GM23338 (cell line): ENCODE data around the gene SUPV3L1.

Experiments
- CREB1 ChIP-seq: fragments of 250-450 bp; sonication (Bioruptor Pico); IDR thresholded peaks from 2 replicates; pipeline ENCODE4 v1.5.0; 2020; ENCODE audit warnings: low read depth, mild to moderate bottlenecking, moderate library complexity
- CTCF ChIP-seq, 2 experiments: fragments of 200-600 bp in 1 of 2; sonication (generic) in 1 of 2; conservative IDR thresholded peaks; 2 replicates each; pipeline versions ENCODE4 v1.5.1 to v1.6.1; 2016 to 2017; ENCODE audit warnings: antibody characterized with exemption in 2 of 2, low read depth in 2 of 2, mild to moderate bottlenecking in 2 of 2, moderate library complexity in 1 of 2
- ETS1 ChIP-seq: IDR thresholded peaks from 2 replicates; pipeline ENCODE4 v1.6.1; 2016; ENCODE audit warnings: antibody characterized with exemption
- EZH2 ChIP-seq: fragments of 200-600 bp; sonication (generic); IDR thresholded peaks from one replicate; pipeline ENCODE4 v1.8.0; 2017; ENCODE audit warnings: antibody characterized with exemption, mild to moderate bottlenecking, low read depth; ENCODE audit not compliant: unreplicated experiment
- EZH2phosphoT487 ChIP-seq: fragments of 200-600 bp; sonication (generic); IDR thresholded peaks from one replicate; pipeline ENCODE4 v1.8.1; 2018; ENCODE audit warnings: antibody characterized with exemption; ENCODE audit not compliant: unreplicated experiment
- JUNB ChIP-seq: IDR thresholded peaks from one replicate; pipeline ENCODE4 v1.6.1; 2016; ENCODE audit warnings: antibody characterized with exemption; ENCODE audit not compliant: unreplicated experiment
- NANOG ChIP-seq: IDR thresholded peaks from 2 replicates; pipeline ENCODE4 v1.6.1; 2016; ENCODE audit warnings: antibody characterized with exemption, borderline replicate concordance
- POLR2AphosphoS5 ChIP-seq: IDR thresholded peaks from 2 replicates; pipeline ENCODE4 v1.6.1; 2016; ENCODE audit warnings: antibody characterized with exemption, low read depth
- REST ChIP-seq: IDR thresholded peaks from one replicate; pipeline ENCODE4 v1.6.1; 2018; ENCODE audit warnings: antibody characterized with exemption; ENCODE audit not compliant: unreplicated experiment
- STAT1 ChIP-seq: IDR thresholded peaks from one replicate; pipeline ENCODE4 v1.6.1; 2016; ENCODE audit warnings: antibody characterized with exemption; ENCODE audit not compliant: unreplicated experiment
- ZNF114 ChIP-seq: fragments of 250-450 bp; sonication (Bioruptor Pico); IDR thresholded peaks from 2 replicates; pipeline ENCODE4 v1.5.0; 2020; ENCODE audit warnings: mild to moderate bottlenecking, moderate library complexity
- ZNF331 ChIP-seq: fragments of 250-450 bp; sonication (Bioruptor Pico); IDR thresholded peaks from 2 replicates; pipeline ENCODE4 v1.5.0; 2020; ENCODE audit warnings: low read depth, mild to moderate bottlenecking, moderate library complexity
- TF ChIP-seq, protein P1 (sequence below): fragments of 250-450 bp; sonication (Bioruptor Pico); IDR thresholded peaks from 2 replicates; pipeline ENCODE4 v1.5.0; 2020; ENCODE audit warnings: mild to moderate bottlenecking, moderate library complexity

DNA sequence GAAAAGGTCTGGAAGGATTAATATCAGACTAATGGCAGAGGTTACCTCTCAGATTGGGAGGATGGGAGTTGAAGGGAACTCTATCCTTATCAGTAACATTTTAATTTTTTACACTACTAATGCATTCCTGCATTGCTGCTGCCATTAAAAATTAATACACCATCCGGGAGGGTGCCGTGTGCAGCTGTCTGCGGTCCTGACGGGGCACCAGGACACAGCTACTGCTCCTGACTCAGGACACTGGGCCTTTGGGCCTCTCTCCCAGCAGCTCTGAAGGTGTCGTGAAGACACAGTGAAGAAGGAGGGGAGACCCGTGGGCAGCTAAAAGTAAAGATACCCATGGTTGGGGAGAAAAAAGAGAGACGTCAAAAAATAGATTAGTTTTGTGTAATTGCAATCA, 74.8 kb downstream of the SUPV3L1 start:
- TF ChIP-seq REST (no peak), CTCF (conservative IDR thresholded peaks at IDR 0.05; ENCODE audit: low read depth in 2 of 2) (no peak), POLR2AphosphoS5 (no peak), CREB1 (no peak), EZH2 (no peak), EZH2phosphoT487 (no peak), ETS1 (no peak), ZNF331 (no peak), ZNF114 (CRISPR knock-in tag) (no peak), NANOG (no peak), JUNB (no peak), STAT1 (no peak)
- TF ChIP-seq, protein P1, sequence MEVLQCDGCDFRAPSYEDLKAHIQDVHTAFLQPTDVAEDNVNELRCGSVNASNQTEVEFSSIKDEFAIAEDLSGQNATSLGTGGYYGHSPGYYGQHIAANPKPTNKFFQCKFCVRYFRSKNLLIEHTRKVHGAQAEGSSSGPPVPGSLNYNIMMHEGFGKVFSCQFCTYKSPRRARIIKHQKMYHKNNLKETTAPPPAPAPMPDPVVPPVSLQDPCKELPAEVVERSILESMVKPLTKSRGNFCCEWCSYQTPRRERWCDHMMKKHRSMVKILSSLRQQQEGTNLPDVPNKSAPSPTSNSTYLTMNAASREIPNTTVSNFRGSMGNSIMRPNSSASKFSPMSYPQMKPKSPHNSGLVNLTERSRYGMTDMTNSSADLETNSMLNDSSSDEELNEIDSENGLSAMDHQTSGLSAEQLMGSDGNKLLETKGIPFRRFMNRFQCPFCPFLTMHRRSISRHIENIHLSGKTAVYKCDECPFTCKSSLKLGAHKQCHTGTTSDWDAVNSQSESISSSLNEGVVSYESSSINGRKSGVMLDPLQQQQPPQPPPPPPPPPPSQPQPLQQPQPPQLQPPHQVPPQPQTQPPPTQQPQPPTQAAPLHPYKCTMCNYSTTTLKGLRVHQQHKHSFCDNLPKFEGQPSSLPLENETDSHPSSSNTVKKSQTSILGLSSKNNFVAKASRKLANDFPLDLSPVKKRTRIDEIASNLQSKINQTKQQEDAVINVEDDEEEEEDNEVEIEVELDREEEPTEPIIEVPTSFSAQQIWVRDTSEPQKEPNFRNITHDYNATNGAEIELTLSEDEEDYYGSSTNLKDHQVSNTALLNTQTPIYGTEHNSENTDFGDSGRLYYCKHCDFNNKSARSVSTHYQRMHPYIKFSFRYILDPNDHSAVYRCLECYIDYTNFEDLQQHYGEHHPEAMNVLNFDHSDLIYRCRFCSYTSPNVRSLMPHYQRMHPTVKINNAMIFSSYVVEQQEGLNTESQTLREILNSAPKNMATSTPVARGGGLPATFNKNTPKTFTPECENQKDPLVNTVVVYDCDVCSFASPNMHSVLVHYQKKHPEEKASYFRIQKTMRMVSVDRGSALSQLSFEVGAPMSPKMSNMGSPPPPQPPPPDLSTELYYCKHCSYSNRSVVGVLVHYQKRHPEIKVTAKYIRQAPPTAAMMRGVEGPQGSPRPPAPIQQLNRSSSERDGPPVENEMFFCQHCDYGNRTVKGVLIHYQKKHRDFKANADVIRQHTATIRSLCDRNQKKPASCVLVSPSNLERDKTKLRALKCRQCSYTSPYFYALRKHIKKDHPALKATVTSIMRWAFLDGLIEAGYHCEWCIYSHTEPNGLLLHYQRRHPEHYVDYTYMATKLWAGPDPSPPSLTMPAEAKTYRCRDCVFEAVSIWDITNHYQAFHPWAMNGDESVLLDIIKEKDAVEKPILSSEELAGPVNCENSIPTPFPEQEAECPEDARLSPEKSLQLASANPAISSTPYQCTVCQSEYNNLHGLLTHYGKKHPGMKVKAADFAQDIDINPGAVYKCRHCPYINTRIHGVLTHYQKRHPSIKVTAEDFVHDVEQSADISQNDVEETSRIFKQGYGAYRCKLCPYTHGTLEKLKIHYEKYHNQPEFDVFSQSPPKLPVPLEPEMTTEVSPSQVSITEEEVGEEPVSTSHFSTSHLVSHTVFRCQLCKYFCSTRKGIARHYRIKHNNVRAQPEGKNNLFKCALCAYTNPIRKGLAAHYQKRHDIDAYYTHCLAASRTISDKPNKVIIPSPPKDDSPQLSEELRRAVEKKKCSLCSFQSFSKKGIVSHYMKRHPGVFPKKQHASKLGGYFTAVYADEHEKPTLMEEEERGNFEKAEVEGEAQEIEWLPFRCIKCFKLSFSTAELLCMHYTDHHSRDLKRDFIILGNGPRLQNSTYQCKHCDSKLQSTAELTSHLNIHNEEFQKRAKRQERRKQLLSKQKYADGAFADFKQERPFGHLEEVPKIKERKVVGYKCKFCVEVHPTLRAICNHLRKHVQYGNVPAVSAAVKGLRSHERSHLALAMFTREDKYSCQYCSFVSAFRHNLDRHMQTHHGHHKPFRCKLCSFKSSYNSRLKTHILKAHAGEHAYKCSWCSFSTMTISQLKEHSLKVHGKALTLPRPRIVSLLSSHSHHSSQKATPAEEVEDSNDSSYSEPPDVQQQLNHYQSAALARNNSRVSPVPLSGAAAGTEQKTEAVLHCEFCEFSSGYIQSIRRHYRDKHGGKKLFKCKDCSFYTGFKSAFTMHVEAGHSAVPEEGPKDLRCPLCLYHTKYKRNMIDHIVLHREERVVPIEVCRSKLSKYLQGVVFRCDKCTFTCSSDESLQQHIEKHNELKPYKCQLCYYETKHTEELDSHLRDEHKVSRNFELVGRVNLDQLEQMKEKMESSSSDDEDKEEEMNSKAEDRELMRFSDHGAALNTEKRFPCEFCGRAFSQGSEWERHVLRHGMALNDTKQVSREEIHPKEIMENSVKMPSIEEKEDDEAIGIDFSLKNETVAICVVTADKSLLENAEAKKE (CRISPR knock-in tag): no peak
